22Rv1 (cell line): ENCODE results near the gene DNAJB8.

Experiments used
- ZFX ChIP-seq: fragments of 450-650 bp; IDR thresholded peaks from 2 replicates; pipeline ENCODE4 v1.6.1; 2017; ENCODE audit warnings: antibody characterized with exemption, borderline replicate concordance
- TF ChIP-seq, protein P1 (sequence below): fragments of 450-650 bp; IDR thresholded peaks from 2 replicates; pipeline ENCODE4 v1.5.1; 2017; ENCODE audit warnings: mild to moderate bottlenecking

DNA sequence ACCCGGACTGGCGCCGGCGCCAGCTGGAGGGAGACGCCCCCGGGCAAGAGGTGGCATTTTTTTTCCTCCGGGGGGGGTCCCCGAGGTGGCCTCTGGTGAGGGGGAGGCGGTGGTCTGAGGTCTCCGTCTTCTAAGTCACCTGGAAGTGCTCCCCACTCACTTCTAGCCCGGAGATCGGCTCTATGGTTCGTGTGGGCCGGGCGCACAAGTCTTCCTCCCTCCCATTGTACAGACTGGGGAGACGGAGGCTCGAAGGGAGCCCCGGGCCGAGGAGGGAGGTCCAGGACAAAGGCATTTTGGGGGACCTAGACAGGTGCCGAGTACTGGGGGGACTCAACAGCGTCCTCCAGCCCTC lies 21.9 kb upstream of the DNAJB8 start:
- TF ChIP-seq, protein P1, sequence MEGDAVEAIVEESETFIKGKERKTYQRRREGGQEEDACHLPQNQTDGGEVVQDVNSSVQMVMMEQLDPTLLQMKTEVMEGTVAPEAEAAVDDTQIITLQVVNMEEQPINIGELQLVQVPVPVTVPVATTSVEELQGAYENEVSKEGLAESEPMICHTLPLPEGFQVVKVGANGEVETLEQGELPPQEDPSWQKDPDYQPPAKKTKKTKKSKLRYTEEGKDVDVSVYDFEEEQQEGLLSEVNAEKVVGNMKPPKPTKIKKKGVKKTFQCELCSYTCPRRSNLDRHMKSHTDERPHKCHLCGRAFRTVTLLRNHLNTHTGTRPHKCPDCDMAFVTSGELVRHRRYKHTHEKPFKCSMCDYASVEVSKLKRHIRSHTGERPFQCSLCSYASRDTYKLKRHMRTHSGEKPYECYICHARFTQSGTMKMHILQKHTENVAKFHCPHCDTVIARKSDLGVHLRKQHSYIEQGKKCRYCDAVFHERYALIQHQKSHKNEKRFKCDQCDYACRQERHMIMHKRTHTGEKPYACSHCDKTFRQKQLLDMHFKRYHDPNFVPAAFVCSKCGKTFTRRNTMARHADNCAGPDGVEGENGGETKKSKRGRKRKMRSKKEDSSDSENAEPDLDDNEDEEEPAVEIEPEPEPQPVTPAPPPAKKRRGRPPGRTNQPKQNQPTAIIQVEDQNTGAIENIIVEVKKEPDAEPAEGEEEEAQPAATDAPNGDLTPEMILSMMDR: no peak
- no peak for TF ChIP-seq ZFX
